GM21529 (cell line): Measurements from ENCODE around the gene RASAL2.
"Not testable (repeated sequence)": the region's sequence is repeated elsewhere in the genome, so short reads cannot be mapped to it uniquely, and the experiment has no call there.

Experiments used
- ATAC-seq: cut with Tn5 transposase; IDR thresholded peaks from one replicate; pipeline ENCODE4 v1.9.1; 2021; ENCODE audit not compliant: unreplicated experiment

The RASAL2 gene

GRCh38 chr1:178109348-178110143, 15.6 kb downstream of the RASAL2 start:
- no peak for ATAC-seq

- no peak for ATAC-seq
These were observed 21.4 kb downstream of the RASAL2 start for GRCh38 chr1:178115260-178115659.

- ATAC-seq: no peak
These were observed 24.6 kb downstream of the RASAL2 start for GRCh38 chr1:178118524-178118923.

GRCh38 chr1:178119628-178120027, 25.7 kb downstream of the RASAL2 start:
- no peak for ATAC-seq

- no peak for ATAC-seq
These were observed 26.2 kb downstream of the RASAL2 start for GRCh38 chr1:178120088-178120487.

- not testable (repeated sequence) for ATAC-seq
These were observed 26.7 kb downstream of the RASAL2 start for GRCh38 chr1:178120520-178121052.

GRCh38 chr1:178121883-178122282, 28.0 kb downstream of the RASAL2 start:
- no peak for ATAC-seq

- peak; percentile 69 for ATAC-seq
These were observed 28.4 kb downstream of the RASAL2 start for GRCh38 chr1:178122283-178122682.

GRCh38 chr1:178124115-178124514, 30.2 kb downstream of the RASAL2 start:
- ATAC-seq: no peak

GRCh38 chr1:178126261-178126660, 32.4 kb downstream of the RASAL2 start:
- ATAC-seq: no peak

GRCh38 chr1:178126741-178127185, 32.9 kb downstream of the RASAL2 start:
- peak; percentile 50 for ATAC-seq

GRCh38 chr1:178127482-178128191, 33.7 kb downstream of the RASAL2 start:
- no peak for ATAC-seq

- no peak for ATAC-seq
These were observed 39.5 kb downstream of the RASAL2 start for GRCh38 chr1:178133239-178133989.

- no peak for ATAC-seq
These were observed 40.2 kb downstream of the RASAL2 start for GRCh38 chr1:178134061-178134460.

- no peak for ATAC-seq
These were observed 43.3 kb downstream of the RASAL2 start for GRCh38 chr1:178137238-178137637.

- ATAC-seq: no peak
These were observed 48.9 kb downstream of the RASAL2 start for GRCh38 chr1:178142806-178143205.

- ATAC-seq: peak; percentile 51
These were observed 50.1 kb downstream of the RASAL2 start for GRCh38 chr1:178143730-178144690.

- ATAC-seq: no peak
These were observed 51.7 kb downstream of the RASAL2 start for GRCh38 chr1:178145605-178146004.

GRCh38 chr1:178146436-178146835, 52.5 kb downstream of the RASAL2 start:
- no peak for ATAC-seq

- ATAC-seq: no peak
These were observed 56.7 kb downstream of the RASAL2 start for GRCh38 chr1:178150610-178151009.
